GM21390 (cell line): ENCODE data around the gene PNMA6F.
"Not testable (repeated sequence)": the region's sequence is repeated elsewhere in the genome, so short reads cannot be mapped to it uniquely, and the experiment has no call there.

Experiments
- ATAC-seq: cut with Tn5 transposase; IDR thresholded peaks from one replicate; pipeline ENCODE4 v1.9.1; 2021; ENCODE audit not compliant: unreplicated experiment

Gene PNMA6F

GRCh38 chrX:153303276-153304262, 18.0 kb downstream of the PNMA6F start:
- ATAC-seq = no peak

- ATAC-seq = no peak
Measured at GRCh38 chrX:153302796-153303195, 18.8 kb downstream of the PNMA6F start.

GRCh38 chrX:153301746-153302145, 19.8 kb downstream of the PNMA6F start:
- ATAC-seq = no peak

GRCh38 chrX:153299855-153300254, 21.7 kb downstream of the PNMA6F start:
- no peak for ATAC-seq

- ATAC-seq = no peak
Measured at GRCh38 chrX:153297376-153297775, 24.2 kb downstream of the PNMA6F start.

GRCh38 chrX:153293485-153294071, 28.0 kb downstream of the PNMA6F start:
- not testable (repeated sequence) for ATAC-seq

GRCh38 chrX:153288807-153289206, 32.8 kb downstream of the PNMA6F start:
- ATAC-seq = not testable (repeated sequence)

- ATAC-seq = not testable (repeated sequence)
Measured at GRCh38 chrX:153285678-153286077, 35.9 kb downstream of the PNMA6F start.

GRCh38 chrX:153283982-153284381, 37.6 kb downstream of the PNMA6F start:
- not testable (repeated sequence) for ATAC-seq

GRCh38 chrX:153281784-153282183, 39.8 kb downstream of the PNMA6F start:
- not testable (repeated sequence) for ATAC-seq

GRCh38 chrX:153279304-153279703, 42.3 kb downstream of the PNMA6F start:
- not testable (repeated sequence) for ATAC-seq

GRCh38 chrX:153276049-153276448, 45.5 kb downstream of the PNMA6F start:
- ATAC-seq = not testable (repeated sequence)

GRCh38 chrX:153275418-153275817, 46.1 kb downstream of the PNMA6F start:
- ATAC-seq = not testable (repeated sequence)

- ATAC-seq = not testable (repeated sequence)
Measured at GRCh38 chrX:153272584-153272983, 49.0 kb downstream of the PNMA6F start.

- ATAC-seq = not testable (repeated sequence)
Measured at GRCh38 chrX:153272070-153272469, 49.5 kb downstream of the PNMA6F start.
